Activated CD4-positive, CD25-positive, alpha-beta regulatory T cell treated with anti-CD3 and anti-CD28 coated beads, Interleukin-2, amount 50 U/mL, for 72 hours (primary cell): ENCODE results near the gene LRP2BP.
"Not testable (repeated sequence)": the region's sequence is repeated elsewhere in the genome, so short reads cannot be mapped to it uniquely, and the experiment has no call there.

ENCODE experiments used
- DNase-seq: peaks from one replicate; pipeline ENCODE4 v3.0.0; 2021

Gene LRP2BP

DNA sequence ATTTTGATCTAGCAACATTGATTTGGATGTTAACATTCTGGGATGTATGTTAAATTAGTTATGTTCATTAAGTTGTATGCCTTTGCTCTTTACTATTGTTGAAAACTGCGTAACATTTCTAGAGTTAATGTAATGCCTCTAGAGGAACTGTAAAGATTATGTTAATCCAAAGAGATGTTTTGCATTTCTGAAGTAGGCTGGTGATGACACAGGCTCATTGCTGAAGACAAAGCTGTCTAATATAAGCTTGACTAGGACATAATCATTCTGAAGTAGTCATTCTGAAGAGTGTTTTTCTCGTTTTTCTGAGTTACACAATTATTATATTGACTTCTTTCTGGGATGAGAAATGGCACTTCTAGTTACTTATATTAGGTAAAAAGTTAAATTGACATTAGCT lies 72.9 kb downstream of the LRP2BP start:
- DNase-seq = no peak

DNA sequence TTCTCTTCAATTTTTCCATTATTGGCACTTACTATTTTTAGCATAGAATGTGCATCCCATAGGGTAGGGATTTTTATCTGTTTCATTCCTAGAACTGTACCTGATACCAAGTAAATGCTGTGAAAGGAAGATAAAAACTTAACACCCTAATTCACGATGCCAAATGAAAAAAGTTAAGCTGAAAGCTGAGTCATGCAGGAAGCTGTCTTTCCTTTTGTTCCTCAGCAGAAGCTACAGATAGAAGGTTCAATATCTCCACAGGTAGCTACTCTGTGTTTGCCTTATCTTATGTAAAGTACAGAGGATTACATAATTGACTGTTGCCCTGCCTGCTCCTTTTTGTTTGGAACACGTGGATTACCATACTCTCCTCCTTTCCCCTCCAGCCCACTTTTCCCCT lies 77.0 kb downstream of the LRP2BP start:
- no peak for DNase-seq

DNA sequence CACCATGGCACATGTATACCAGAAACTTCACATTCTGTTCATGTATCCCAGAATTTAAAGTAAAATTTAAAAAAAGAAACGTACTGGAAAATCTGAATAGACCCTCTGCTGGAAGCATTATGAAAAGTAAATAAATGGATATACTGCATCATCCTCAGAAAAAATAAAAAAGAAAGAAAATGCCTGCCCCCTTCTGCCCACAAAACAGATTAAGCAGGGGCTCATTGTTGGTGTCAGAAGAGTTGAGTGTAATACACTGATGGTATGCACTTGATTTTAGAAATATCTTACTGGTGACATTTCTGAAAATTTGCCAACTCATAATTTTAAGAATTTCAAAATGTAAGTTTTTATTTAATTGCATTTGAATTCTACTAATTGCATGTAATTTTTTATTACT lies 77.8 kb downstream of the LRP2BP start:
- DNase-seq = no peak

DNA sequence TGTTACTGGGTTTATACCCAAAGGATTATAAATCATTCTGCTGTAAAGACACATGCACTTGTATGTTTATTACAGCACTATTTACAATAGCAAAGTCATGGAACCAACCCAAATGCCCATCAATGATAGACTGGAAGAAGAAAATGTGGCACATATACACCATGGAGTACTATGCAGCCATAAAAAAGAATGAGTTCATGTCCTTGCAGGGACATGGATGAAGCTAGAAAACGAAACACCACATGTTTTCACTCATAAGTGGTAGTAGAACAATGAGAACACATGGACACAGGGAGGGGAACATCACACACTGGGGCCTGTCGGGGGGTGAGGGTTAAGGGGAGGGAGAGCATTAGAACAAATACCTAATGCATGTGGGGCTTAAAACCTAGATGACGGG lies 78.3 kb downstream of the LRP2BP start:
- DNase-seq = not testable (repeated sequence)
